ENCODE results near the gene CTBP2. TPM values are rescaled to one million over a fixed set of nuclear protein-coding genes. Genes with fewer than 3 reads are reported as not detected.
A peak's percentile ranks its signal among the peaks of the same experiment; 100 is the strongest.

The CTBP2 gene
- total RNA-seq, 2 donors from 2014 or later, result 75.3 to 109 TPM

DNA sequence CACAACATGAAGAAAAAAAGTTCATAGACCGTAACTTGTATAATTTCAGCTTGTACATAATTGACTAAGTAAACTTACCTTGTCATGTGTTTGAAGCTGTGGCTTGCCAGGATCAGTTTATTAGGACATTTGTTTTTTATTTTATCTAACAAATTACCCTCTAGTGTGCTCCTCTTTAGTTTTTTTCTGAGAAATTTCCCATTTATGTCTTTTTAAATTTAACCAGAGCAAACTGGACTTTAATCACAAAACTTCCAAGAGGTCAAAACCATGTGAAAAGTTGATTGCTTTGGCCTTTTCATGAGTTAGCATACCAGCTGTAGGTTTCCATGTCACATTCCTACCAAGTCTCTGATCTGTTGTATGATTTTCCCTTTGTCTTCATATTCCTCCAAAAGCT lies 176.0 kb downstream of the CTBP2 start:
- Mint-ChIP-seq H3K27me3 (ENCODE audit: insufficient read depth) (no peaks in the 10 kb centered on the region), H3K27ac (no peak overlapping the region), H3K4me3 (no peak overlapping the region), H3K9me3 (no peaks in the 10 kb centered on the region), H3K36me3 (ENCODE audit: low read depth) (peaks cover 69% of the 10 kb centered on the region), H3K4me1 (no peaks in the 10 kb centered on the region)
- Histone ChIP-seq H3K4me3 (ENCODE audit: low read length) (no peak overlapping the region), H3K9ac (ENCODE audit: extremely low read depth, low read length, poor library complexity, severe bottlenecking) (no peak overlapping the region), H3K36me3 (ENCODE audit: control insufficient read depth, insufficient read depth, low read length) (peaks cover 85% of the 10 kb centered on the region), H3K27ac (ENCODE audit: low read depth, low read length) (no peak overlapping the region), H3K9me3 (ENCODE audit: control insufficient read depth, low read length) (no peaks in the 10 kb centered on the region), H3K4me1 (ENCODE audit: control insufficient read depth, insufficient read depth, low read length) (no peaks in the 10 kb centered on the region), H3K27me3 (ENCODE audit: control insufficient read depth, insufficient read depth, low read length, poor library complexity, severe bottlenecking) (no peaks in the 10 kb centered on the region)
- DNase-seq, result no peak
- TF ChIP-seq, protein P1, sequence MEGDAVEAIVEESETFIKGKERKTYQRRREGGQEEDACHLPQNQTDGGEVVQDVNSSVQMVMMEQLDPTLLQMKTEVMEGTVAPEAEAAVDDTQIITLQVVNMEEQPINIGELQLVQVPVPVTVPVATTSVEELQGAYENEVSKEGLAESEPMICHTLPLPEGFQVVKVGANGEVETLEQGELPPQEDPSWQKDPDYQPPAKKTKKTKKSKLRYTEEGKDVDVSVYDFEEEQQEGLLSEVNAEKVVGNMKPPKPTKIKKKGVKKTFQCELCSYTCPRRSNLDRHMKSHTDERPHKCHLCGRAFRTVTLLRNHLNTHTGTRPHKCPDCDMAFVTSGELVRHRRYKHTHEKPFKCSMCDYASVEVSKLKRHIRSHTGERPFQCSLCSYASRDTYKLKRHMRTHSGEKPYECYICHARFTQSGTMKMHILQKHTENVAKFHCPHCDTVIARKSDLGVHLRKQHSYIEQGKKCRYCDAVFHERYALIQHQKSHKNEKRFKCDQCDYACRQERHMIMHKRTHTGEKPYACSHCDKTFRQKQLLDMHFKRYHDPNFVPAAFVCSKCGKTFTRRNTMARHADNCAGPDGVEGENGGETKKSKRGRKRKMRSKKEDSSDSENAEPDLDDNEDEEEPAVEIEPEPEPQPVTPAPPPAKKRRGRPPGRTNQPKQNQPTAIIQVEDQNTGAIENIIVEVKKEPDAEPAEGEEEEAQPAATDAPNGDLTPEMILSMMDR (conservative IDR thresholded peaks at IDR 0.05), result no peak
- 100% methylated on average over 1 of the region's 1 CpG; no CpG with 5 or more reads in 1 of the 2 experiments for WGBS, 2 experiments (ENCODE audit: insufficient coverage in 1 of 2, insufficient read length in 1 of 2)

DNA sequence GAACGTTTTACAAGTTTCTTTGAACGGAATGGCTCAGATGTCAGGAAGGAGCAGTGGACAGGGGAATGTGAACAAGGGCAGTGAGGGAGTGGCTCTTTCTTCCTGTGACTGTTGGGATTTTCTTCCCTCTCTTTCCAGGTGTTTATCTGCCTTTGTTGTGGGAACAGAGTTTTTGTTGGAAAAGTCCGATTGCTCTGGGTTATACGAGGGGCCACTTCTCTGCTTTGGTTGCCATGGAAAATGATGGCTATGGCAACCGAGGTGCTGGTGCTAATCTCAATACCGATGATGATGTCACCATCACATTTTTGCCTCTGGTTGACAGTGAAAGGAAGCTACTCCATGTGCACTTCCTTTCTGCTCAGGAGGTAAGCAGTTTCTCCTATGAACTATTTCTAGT lies 177.0 kb downstream of the CTBP2 start:
- 80 to 87% methylated on average over 5 to 6 of the region's 6 CpGs for WGBS, 2 experiments (ENCODE audit: insufficient coverage in 1 of 2, insufficient read length in 1 of 2)
- H3K27me3 ChIP-seq (ENCODE audit: control insufficient read depth, insufficient read depth, low read length, poor library complexity, severe bottlenecking), result no peaks in the 10 kb centered on the region
- H3K9me3 ChIP-seq (ENCODE audit: control insufficient read depth, low read length), result no peaks in the 10 kb centered on the region
- H3K27ac Mint-ChIP-seq, result peak overlapping the region; percentile 81
- H3K9me3 Mint-ChIP-seq, result no peaks in the 10 kb centered on the region
- H3K27ac ChIP-seq (ENCODE audit: low read depth, low read length), result no peak overlapping the region
- H3K4me1 Mint-ChIP-seq, result no peaks in the 10 kb centered on the region
- peaks cover 64% of the 10 kb centered on the region for H3K36me3 Mint-ChIP-seq (ENCODE audit: low read depth)
- H3K4me3 ChIP-seq (ENCODE audit: low read length), result no peak overlapping the region
- H3K4me1 ChIP-seq (ENCODE audit: control insufficient read depth, insufficient read depth, low read length), result no peaks in the 10 kb centered on the region
- TF ChIP-seq, protein P1 (conservative IDR thresholded peaks at IDR 0.05), result no peak
- no peak for DNase-seq
- peaks cover 86% of the 10 kb centered on the region for H3K36me3 ChIP-seq (ENCODE audit: control insufficient read depth, insufficient read depth, low read length)
- no peak overlapping the region for H3K9ac ChIP-seq (ENCODE audit: extremely low read depth, low read length, poor library complexity, severe bottlenecking)
- H3K4me3 Mint-ChIP-seq, result no peak overlapping the region
- no peaks in the 10 kb centered on the region for H3K27me3 Mint-ChIP-seq (ENCODE audit: insufficient read depth)

DNA sequence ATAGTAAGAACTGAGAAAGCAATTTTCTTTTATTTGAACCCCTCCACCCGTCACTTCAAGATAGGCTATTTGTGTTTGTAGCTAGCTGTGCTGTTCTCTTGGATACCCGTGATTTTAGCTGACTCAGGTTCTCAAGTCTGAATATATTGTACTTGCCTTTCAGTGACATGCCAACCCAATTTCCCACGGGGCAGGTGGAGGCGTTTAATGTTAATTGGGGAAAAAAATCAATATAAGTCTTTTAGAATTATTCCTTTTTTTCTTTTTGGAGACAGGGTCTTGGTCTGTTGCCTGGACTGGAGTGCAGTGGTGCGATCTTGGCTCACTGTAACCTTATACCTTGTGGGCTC lies 182.0 kb downstream of the CTBP2 start:
- no peaks in the 10 kb centered on the region for H3K27me3 Mint-ChIP-seq (ENCODE audit: insufficient read depth)
- no peak overlapping the region for H3K27ac Mint-ChIP-seq
- H3K4me3 Mint-ChIP-seq, result no peak overlapping the region

More for the DNA sequence above, 182.0 kb downstream of the CTBP2 start:
- Mint-ChIP-seq H3K4me1 (no peaks in the 10 kb centered on the region), H3K9me3 (no peaks in the 10 kb centered on the region), H3K36me3 (ENCODE audit: low read depth) (peaks cover 54% of the 10 kb centered on the region)
- Histone ChIP-seq H3K27ac (ENCODE audit: low read depth, low read length) (no peak overlapping the region), H3K36me3 (ENCODE audit: control insufficient read depth, insufficient read depth, low read length) (peaks cover 76% of the 10 kb centered on the region), H3K9me3 (ENCODE audit: control insufficient read depth, low read length) (no peaks in the 10 kb centered on the region), H3K4me3 (ENCODE audit: low read length) (no peak overlapping the region), H3K27me3 (ENCODE audit: control insufficient read depth, insufficient read depth, low read length, poor library complexity, severe bottlenecking) (no peaks in the 10 kb centered on the region), H3K9ac (ENCODE audit: extremely low read depth, low read length, poor library complexity, severe bottlenecking) (no peak overlapping the region), H3K4me1 (ENCODE audit: control insufficient read depth, insufficient read depth, low read length) (no peaks in the 10 kb centered on the region)
- no peak for DNase-seq
- 96 to 100% methylated on average over 1 to 5 of the region's 5 CpGs for WGBS, 2 experiments (ENCODE audit: insufficient coverage in 1 of 2, insufficient read length in 1 of 2)
- TF ChIP-seq, protein P1 (conservative IDR thresholded peaks at IDR 0.05), result no peak

Measured in endodermal cell (in vitro differentiated cells).